HG02759 (cell line): ENCODE measurements around the gene HSPA1A.
"Not testable (repeated sequence)": the region's sequence is repeated elsewhere in the genome, so short reads cannot be mapped to it uniquely, and the experiment has no call there.

Source experiments
- ATAC-seq: cut with Tn5 transposase; IDR thresholded peaks from one replicate; pipeline ENCODE4 v1.9.1; 2021; ENCODE audit warnings: mild to moderate bottlenecking, moderate library complexity; ENCODE audit not compliant: unreplicated experiment

HSPA1A gene

GRCh38 chr6:31808599-31808998 is 6.7 kb upstream of the HSPA1A start:
- ATAC-seq, result not testable (repeated sequence)

DNA sequence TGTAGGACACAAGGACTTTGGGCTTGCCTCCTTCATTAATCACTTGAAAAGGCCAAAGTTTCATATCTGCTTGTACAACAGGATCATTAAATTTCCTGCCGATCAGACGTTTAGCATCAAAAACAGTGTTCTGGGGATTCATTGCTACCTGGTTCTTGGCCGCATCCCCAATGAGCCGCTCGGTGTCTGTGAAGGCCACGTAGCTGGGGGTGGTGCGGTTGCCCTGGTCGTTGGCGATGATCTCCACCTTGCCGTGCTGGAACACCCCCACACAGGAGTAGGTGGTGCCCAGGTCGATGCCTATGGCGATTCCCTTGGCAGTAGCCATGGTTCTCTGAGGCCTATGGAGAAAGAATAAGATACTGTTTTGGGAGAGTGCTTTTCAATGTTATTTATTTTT is 3.7 kb upstream of the HSPA1A start:
- ATAC-seq, result no peak

DNA sequence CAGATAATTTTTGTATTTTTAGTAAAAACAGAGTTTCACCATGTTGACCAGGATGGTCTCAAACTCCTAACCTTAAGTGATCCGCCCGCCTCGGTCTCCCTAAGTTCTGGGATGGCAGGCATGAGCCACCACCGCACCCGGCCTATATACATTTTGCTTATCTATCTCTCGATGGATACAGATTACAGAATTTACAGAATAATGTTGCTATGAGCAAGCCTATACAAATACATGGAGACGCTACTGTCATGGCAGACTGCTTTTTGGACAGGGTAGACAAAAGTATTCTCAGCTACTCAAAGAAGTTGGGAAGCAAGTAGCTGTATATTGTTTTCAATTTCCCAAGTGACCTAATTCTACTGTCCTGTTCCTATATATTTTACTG is 1.9 kb upstream of the HSPA1A start:
- no peak for ATAC-seq

- ATAC-seq, result peak; percentile 42
Observed at GRCh38 chr6:31814677-31815024, 692 bp upstream of the HSPA1A start.

DNA sequence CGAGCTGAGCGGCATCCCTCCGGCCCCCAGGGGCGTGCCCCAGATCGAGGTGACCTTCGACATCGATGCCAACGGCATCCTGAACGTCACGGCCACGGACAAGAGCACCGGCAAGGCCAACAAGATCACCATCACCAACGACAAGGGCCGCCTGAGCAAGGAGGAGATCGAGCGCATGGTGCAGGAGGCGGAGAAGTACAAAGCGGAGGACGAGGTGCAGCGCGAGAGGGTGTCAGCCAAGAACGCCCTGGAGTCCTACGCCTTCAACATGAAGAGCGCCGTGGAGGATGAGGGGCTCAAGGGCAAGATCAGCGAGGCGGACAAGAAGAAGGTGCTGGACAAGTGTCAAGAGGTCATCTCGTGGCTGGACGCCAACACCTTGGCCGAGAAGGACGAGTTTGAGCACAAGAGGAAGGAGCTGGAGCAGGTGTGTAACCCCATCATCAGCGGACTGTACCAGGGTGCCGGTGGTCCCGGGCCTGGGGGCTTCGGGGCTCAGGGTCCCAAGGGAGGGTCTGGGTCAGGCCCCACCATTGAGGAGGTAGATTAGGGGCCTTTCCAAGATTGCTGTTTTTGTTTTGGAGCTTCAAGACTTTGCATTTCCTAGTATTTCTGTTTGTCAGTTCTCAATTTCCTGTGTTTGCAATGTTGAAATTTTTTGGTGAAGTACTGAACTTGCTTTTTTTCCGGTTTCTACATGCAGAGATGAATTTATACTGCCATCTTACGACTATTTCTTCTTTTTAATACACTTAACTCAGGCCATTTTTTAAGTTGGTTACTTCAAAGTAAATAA is 2.0 kb downstream of the HSPA1A start:
- not testable (repeated sequence) for ATAC-seq

GRCh38 chr6:31817929-31818511 is 2.7 kb downstream of the HSPA1A start:
- ATAC-seq, result not testable (repeated sequence)

- ATAC-seq, result no peak
Observed at GRCh38 chr6:31819871-31820299, 4.5 kb downstream of the HSPA1A start.

- not testable (repeated sequence) for ATAC-seq
Observed at GRCh38 chr6:31820399-31820798, 5.1 kb downstream of the HSPA1A start.

GRCh38 chr6:31821301-31822035 is 6.1 kb downstream of the HSPA1A start:
- peak; percentile 59 for ATAC-seq

GRCh38 chr6:31822036-31822821 is 6.9 kb downstream of the HSPA1A start:
- ATAC-seq, result peak; percentile 55

GRCh38 chr6:31823592-31824196 is 8.4 kb downstream of the HSPA1A start:
- ATAC-seq, result not testable (repeated sequence)

GRCh38 chr6:31825553-31825952 is 10.2 kb downstream of the HSPA1A start:
- no peak for ATAC-seq

DNA sequence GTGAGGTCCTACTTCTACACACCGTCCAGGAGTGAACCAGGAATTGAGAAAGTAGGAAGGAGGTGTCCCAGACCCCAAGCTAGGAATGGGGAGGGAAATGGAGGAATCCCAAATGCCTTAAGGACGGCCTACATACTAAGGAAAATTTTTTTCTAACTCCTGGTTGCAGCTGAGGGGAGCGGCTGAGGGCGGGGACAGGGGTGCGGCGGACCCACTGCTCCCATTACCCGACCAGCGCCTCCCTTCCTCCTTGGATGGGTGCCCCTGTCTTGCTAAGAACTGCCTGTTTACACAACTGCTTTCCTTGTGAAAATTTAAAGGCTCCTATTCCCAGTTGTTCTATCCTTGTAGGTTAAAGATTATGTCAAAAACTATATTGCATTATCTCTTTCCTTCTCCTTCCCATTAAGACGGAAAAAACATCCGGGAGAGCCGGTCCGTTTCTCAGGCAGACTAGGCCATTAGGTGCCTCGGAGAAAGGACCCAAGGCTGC is 11.5 kb downstream of the HSPA1A start:
- ATAC-seq, result peak; percentile 16

DNA sequence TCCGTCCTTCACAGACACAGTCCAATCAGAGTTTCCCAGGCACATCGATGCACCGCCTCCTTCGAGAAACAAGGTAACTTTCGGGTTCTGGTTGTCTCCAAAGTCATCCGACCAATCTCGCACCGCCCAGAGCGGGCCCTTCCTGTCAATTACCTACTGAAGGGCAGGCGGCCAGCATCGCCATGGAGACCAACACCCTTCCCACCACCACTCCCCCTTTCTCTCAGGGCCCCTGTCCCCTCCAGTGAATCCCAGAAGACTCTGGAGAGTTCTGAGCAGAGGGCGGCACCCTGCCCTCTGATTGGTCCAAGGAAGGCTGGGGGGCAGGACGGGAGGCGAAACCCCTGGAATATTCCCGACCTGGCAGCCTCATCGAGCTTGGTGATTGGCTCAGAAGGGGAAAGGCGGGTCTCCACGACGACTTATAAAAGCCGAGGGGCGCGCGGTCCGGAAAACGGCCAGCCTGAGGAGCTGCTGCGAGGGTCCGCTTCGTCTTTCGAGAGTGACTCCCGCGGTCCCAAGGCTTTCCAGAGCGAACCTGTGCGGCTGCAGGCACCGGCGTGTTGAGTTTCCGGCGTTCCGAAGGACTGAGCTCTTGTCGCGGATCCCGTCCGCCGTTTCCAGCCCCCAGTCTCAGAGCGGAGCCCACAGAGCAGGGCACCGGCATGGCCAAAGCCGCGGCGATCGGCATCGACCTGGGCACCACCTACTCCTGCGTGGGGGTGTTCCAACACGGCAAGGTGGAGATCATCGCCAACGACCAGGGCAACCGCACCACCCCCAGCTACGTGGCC is 12.1 kb downstream of the HSPA1A start, which contains the start of gene HSPA1B:
Gene HSPA1B, plus strand, starts transcription at position 453 of the 794 bp plus-strand sequence. Its CDS starts 213 bp downstream, at position 666.
- ATAC-seq, result peak; percentile 69

GRCh38 chr6:31829633-31830283 is 14.4 kb downstream of the HSPA1A start:
- ATAC-seq, result no peak

- no peak for ATAC-seq
Observed at GRCh38 chr6:31830886-31831335, 15.6 kb downstream of the HSPA1A start.

DNA sequence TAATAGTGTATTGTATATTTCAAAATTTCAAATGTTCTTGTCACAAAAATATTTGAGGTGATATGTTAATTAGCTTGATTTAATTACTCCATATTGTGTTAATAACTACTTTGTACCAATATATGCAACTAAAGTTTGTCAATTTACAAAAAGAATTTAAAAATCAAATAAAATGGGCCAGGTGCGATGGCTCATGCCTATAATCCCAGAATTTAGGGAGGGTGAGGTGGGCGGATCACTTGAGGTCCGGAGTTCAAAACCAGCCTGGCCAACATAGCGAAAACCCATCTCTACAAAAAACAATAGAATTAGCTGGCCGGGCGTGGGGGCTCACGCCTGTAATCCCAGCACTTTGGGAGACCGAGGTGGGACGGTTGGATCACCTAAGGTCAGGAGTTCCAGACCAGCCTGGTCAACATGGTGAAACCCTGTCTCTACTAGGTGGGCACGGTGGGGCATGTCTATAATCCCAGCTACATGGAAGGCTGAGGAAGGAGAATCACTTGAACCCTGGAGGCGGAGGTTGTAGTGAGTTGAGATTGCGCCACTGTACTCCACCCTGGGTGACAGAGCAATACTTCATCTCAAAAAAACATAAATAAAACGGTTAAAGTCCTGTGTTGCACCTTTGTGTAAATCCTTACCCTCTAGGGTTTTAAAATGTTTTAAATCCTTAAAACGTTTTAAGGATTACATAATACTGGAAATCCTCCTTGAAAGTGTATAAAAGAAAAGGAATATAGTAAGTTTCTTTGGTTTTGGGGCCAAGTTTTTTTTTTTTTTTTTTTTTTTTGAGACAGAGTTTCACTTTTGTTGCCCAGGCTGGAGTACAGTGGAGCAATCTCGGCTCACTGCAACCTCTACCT is 16.2 kb downstream of the HSPA1A start:
- no peak for ATAC-seq
